Measurements from ENCODE around the gene TBC1D22A.

Gene TBC1D22A

GRCh38 chr22:47067911-47068625 lies 305.6 kb downstream of the TBC1D22A start:
- no peak for DNase-seq

GRCh38 chr22:47068626-47068996 lies 306.2 kb downstream of the TBC1D22A start:
- DNase-seq = no peak

GRCh38 chr22:47069270-47069669 lies 306.8 kb downstream of the TBC1D22A start:
- no peak for DNase-seq

GRCh38 chr22:47071078-47071806 lies 308.8 kb downstream of the TBC1D22A start:
- DNase-seq = no peak

- DNase-seq = no peak
These were observed 309.6 kb downstream of the TBC1D22A start for GRCh38 chr22:47071807-47072641.

GRCh38 chr22:47072642-47072967 lies 310.2 kb downstream of the TBC1D22A start:
- DNase-seq = no peak

GRCh38 chr22:47073075-47073474 lies 310.6 kb downstream of the TBC1D22A start:
- no peak for DNase-seq

GRCh38 chr22:47074105-47074504 lies 311.7 kb downstream of the TBC1D22A start:
- DNase-seq = no peak

- no peak for DNase-seq
These were observed 313.1 kb downstream of the TBC1D22A start for GRCh38 chr22:47075568-47075967.

- DNase-seq = no peak
These were observed 314.3 kb downstream of the TBC1D22A start for GRCh38 chr22:47076758-47077157.

- DNase-seq = no peak
These were observed 317.6 kb downstream of the TBC1D22A start for GRCh38 chr22:47080100-47080499.

GRCh38 chr22:47082505-47082904 lies 320.1 kb downstream of the TBC1D22A start:
- no peak for DNase-seq

- DNase-seq = no peak
These were observed 321.0 kb downstream of the TBC1D22A start for GRCh38 chr22:47083379-47083986.

GRCh38 chr22:47084226-47084625 lies 321.8 kb downstream of the TBC1D22A start:
- DNase-seq = no peak

GRCh38 chr22:47086596-47087248 lies 324.3 kb downstream of the TBC1D22A start:
- DNase-seq = no peak

GRCh38 chr22:47088480-47089158 lies 326.2 kb downstream of the TBC1D22A start:
- no peak for DNase-seq

- DNase-seq = no peak
These were observed 326.9 kb downstream of the TBC1D22A start for GRCh38 chr22:47089374-47089773.

- DNase-seq = no peak
These were observed 327.5 kb downstream of the TBC1D22A start for GRCh38 chr22:47089796-47090460.

GRCh38 chr22:47090591-47091245 lies 328.3 kb downstream of the TBC1D22A start:
- peak; percentile 32 for DNase-seq

GRCh38 chr22:47091246-47091651 lies 328.8 kb downstream of the TBC1D22A start:
- no peak for DNase-seq

All from activated CD4-positive, alpha-beta T cell treated with anti-CD3 and anti-CD28 coated beads, Interleukin-2, amount 50 U/mL, for 1 hour (primary cell).